Esophagus squamous epithelium (tissue), 4 donors: ENCODE data around the gene ANXA5.

Experiments
- POLR2A ChIP-seq, 4 donors: fragments of 450-650 bp; IDR thresholded peaks; one replicate each; pipeline ENCODE4 v1.6.1; 2017; ENCODE audit warnings: antibody characterized with exemption in 4 of 4, mild to moderate bottlenecking in 4 of 4, moderate library complexity in 3 of 4
- TF ChIP-seq, protein P1 (sequence below), 6 experiments: fragments of 450-650 bp in 4 of 6; fragments of 200-600 bp in 2 of 6; sonication (generic) in 2 of 6; IDR thresholded peaks; one replicate each; pipeline ENCODE4 v1.5.1; 2016 to 2019; ENCODE audit warnings: antibody characterized with exemption in 6 of 6, mild to moderate bottlenecking in 4 of 6, moderate library complexity in 4 of 6

DNA sequence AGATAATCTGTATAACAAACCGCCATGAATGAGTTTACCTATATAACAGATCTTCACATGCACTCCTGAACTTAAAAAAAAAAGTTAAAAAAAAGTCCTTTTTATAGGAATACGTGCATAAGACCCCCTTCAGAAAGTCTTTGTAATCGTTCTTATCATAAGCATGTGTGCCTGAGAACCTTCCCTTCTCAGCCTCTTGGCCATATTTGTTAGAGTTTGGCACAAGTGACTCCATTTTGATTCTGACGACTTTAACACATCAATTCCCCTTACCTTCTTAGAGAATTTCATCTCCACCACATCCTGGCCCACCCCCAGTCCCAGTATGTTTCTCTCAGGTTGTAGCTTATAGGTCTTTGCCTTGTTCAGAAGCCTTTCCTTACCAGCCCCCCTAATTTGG lies 16.0 kb upstream of the ANXA5 start:
- TF ChIP-seq, protein P1, sequence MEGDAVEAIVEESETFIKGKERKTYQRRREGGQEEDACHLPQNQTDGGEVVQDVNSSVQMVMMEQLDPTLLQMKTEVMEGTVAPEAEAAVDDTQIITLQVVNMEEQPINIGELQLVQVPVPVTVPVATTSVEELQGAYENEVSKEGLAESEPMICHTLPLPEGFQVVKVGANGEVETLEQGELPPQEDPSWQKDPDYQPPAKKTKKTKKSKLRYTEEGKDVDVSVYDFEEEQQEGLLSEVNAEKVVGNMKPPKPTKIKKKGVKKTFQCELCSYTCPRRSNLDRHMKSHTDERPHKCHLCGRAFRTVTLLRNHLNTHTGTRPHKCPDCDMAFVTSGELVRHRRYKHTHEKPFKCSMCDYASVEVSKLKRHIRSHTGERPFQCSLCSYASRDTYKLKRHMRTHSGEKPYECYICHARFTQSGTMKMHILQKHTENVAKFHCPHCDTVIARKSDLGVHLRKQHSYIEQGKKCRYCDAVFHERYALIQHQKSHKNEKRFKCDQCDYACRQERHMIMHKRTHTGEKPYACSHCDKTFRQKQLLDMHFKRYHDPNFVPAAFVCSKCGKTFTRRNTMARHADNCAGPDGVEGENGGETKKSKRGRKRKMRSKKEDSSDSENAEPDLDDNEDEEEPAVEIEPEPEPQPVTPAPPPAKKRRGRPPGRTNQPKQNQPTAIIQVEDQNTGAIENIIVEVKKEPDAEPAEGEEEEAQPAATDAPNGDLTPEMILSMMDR (IDR thresholded peaks at IDR 0.05) = no peak
- no peak for TF ChIP-seq POLR2A (IDR thresholded peaks at IDR 0.05)
